SKM-1 (cell line): Measurements from ENCODE around the gene DOCK1.

Source experiments
- DNase-seq: peaks from one replicate; lab custom pipeline; 2025; ENCODE audit not compliant: unreplicated experiment; lab: John Stamatoyannopoulos, UW

Gene DOCK1

GRCh38 chr10:127411062-127411461 is 505.8 kb downstream of the DOCK1 start:
- DNase-seq, result no peak

- DNase-seq, result no peak
Observed at GRCh38 chr10:127413326-127413725, 508.1 kb downstream of the DOCK1 start.

- no peak for DNase-seq
Observed at GRCh38 chr10:127414024-127414423, 508.8 kb downstream of the DOCK1 start.

GRCh38 chr10:127415116-127415515 is 509.9 kb downstream of the DOCK1 start:
- no peak for DNase-seq

- no peak for DNase-seq
Observed at GRCh38 chr10:127415901-127416581, 510.8 kb downstream of the DOCK1 start.

- no peak for DNase-seq
Observed at GRCh38 chr10:127417031-127417430, 511.8 kb downstream of the DOCK1 start.

GRCh38 chr10:127417686-127418401 is 512.6 kb downstream of the DOCK1 start:
- no peak for DNase-seq

- DNase-seq, result no peak
Observed at GRCh38 chr10:127418536-127419168, 513.4 kb downstream of the DOCK1 start.

GRCh38 chr10:127420138-127420684 is 515.0 kb downstream of the DOCK1 start:
- DNase-seq, result no peak

GRCh38 chr10:127423218-127423915 is 518.1 kb downstream of the DOCK1 start:
- no peak for DNase-seq

GRCh38 chr10:127424594-127425264 is 519.5 kb downstream of the DOCK1 start:
- no peak for DNase-seq

- no peak for DNase-seq
Observed at GRCh38 chr10:127426746-127427145, 521.5 kb downstream of the DOCK1 start.

- no peak for DNase-seq
Observed at GRCh38 chr10:127427926-127428325, 522.7 kb downstream of the DOCK1 start.

GRCh38 chr10:127428385-127428980 is 523.3 kb downstream of the DOCK1 start:
- no peak for DNase-seq

GRCh38 chr10:127429601-127430312 is 524.5 kb downstream of the DOCK1 start:
- DNase-seq, result no peak

GRCh38 chr10:127431525-127431924 is 526.3 kb downstream of the DOCK1 start:
- DNase-seq, result no peak

GRCh38 chr10:127434006-127434405 is 528.8 kb downstream of the DOCK1 start:
- no peak for DNase-seq

GRCh38 chr10:127435246-127435645 is 530.0 kb downstream of the DOCK1 start:
- DNase-seq, result no peak

GRCh38 chr10:127440371-127440770 is 535.1 kb downstream of the DOCK1 start:
- no peak for DNase-seq
